H9 (cell line): ENCODE measurements around the gene FOXR1. TPM values are rescaled to one million over a fixed set of nuclear protein-coding genes. Genes with fewer than 3 reads are reported as not detected.
A peak's percentile ranks its signal among the peaks of the same experiment; 100 is the strongest.

ENCODE experiments used
- DNase-seq: peaks from one replicate; pipeline ENCODE4 v3.0.0-alpha.2; 2017
- H2AFZ ChIP-seq: one replicate; pipeline ENCODE4 v1.6.1; 2013; ENCODE audit warnings: mild to moderate bottlenecking, low read length, control low read depth, moderate library complexity
- H2AK5ac ChIP-seq: 2 replicates; pipeline ENCODE4 v1.6.1; 2013; ENCODE audit warnings: low read length, control low read depth, mixed read lengths; ENCODE audit not compliant: insufficient read length
- H2BK120ac ChIP-seq: one replicate; pipeline ENCODE4 v1.6.1; 2013; ENCODE audit warnings: low read depth, mild to moderate bottlenecking, low read length, control low read depth, inconsistent platforms; ENCODE audit not compliant: poor library complexity, severe bottlenecking
- H2BK12ac ChIP-seq: 2 replicates; pipeline ENCODE4 v1.6.1; 2013; ENCODE audit warnings: low read length, control low read depth, mixed read lengths, low read depth; ENCODE audit not compliant: insufficient read length
- H2BK15ac ChIP-seq: 2 replicates; pipeline ENCODE4 v1.6.1; 2013; ENCODE audit warnings: low read depth, low read length, control low read depth
- H2BK20ac ChIP-seq: one replicate; pipeline ENCODE4 v1.6.1; 2013; ENCODE audit warnings: low read depth, mild to moderate bottlenecking, low read length, control low read depth, inconsistent platforms; ENCODE audit not compliant: poor library complexity, severe bottlenecking
- H2BK5ac ChIP-seq: 2 replicates; pipeline ENCODE4 v1.6.1; 2013; ENCODE audit warnings: low read length, control low read depth, mixed read lengths; ENCODE audit not compliant: insufficient read length
- H3K14ac ChIP-seq: 2 replicates; pipeline ENCODE4 v1.6.1; 2013; ENCODE audit warnings: low read length, control low read depth; ENCODE audit not compliant: insufficient read depth
- H3K18ac ChIP-seq: 2 replicates; pipeline ENCODE4 v1.6.1; 2013; ENCODE audit warnings: low read depth, mild to moderate bottlenecking, mixed read lengths, low read length, control low read depth; ENCODE audit not compliant: insufficient read length
- H3K23ac ChIP-seq: 2 replicates; pipeline ENCODE4 v1.6.1; 2013; ENCODE audit warnings: low read length, control low read depth, mixed read lengths, low read depth; ENCODE audit not compliant: insufficient read length
- H3K23me2 ChIP-seq: 2 replicates; pipeline ENCODE4 v1.6.1; 2013; ENCODE audit warnings: low read depth, mild to moderate bottlenecking, mixed read lengths, low read length, control low read depth; ENCODE audit not compliant: insufficient read length, poor library complexity, severe bottlenecking
- H3K27ac ChIP-seq: 2 replicates; pipeline ENCODE4 v1.5.1; 2013; ENCODE audit warnings: low read length, control low read depth, mixed read lengths, low read depth; ENCODE audit not compliant: insufficient read length
- H3K27me3 ChIP-seq: 2 replicates; pipeline ENCODE4 v1.6.1; 2013; ENCODE audit warnings: low read length, control low read depth, inconsistent platforms; ENCODE audit not compliant: insufficient read depth
- H3K4ac ChIP-seq: 2 replicates; pipeline ENCODE4 v1.6.1; 2013; ENCODE audit warnings: low read depth, mild to moderate bottlenecking, control low read depth, inconsistent platforms, low read length, moderate library complexity
- H3K4me1 ChIP-seq: 2 replicates; pipeline ENCODE4 v1.6.1; 2013; ENCODE audit warnings: low read length, control low read depth, inconsistent platforms; ENCODE audit not compliant: insufficient read depth
- H3K4me2 ChIP-seq: 2 replicates; pipeline ENCODE4 v1.6.1; 2013; ENCODE audit warnings: low read length, control low read depth, mixed read lengths; ENCODE audit not compliant: insufficient read length, insufficient read depth
- H3K56ac ChIP-seq: 2 replicates; pipeline ENCODE4 v1.6.1; 2013; ENCODE audit warnings: low read depth, mild to moderate bottlenecking, mixed read lengths, low read length, control low read depth; ENCODE audit not compliant: insufficient read length
- H3K79me1 ChIP-seq: 2 replicates; pipeline ENCODE4 v1.6.1; 2013; ENCODE audit warnings: low read depth, mild to moderate bottlenecking, moderate library complexity, low read length, control low read depth, inconsistent platforms; ENCODE audit not compliant: insufficient read depth, poor library complexity, severe bottlenecking
- H3K79me2 ChIP-seq: 2 replicates; pipeline ENCODE4 v1.6.1; 2013; ENCODE audit warnings: low read length, control low read depth, inconsistent platforms; ENCODE audit not compliant: insufficient read depth
- H3K9ac ChIP-seq: 2 replicates; pipeline ENCODE4 v1.6.1; 2013; ENCODE audit warnings: low read length, control low read depth, mixed read lengths; ENCODE audit not compliant: insufficient read length; ENCODE audit errors: extremely low read depth
- H3K9me3 ChIP-seq: one replicate; pipeline ENCODE4 v1.6.1; 2013; ENCODE audit warnings: low read depth, low read length, inconsistent platforms; ENCODE audit not compliant: control insufficient read depth
- H3T11ph ChIP-seq: one replicate; pipeline ENCODE4 v1.6.1; 2013; ENCODE audit warnings: mild to moderate bottlenecking, low read length, control low read depth, inconsistent platforms
- H4K20me1 ChIP-seq: one replicate; pipeline ENCODE4 v1.6.1; 2013; ENCODE audit not compliant: control insufficient read depth, insufficient read length, insufficient read depth
- H4K5ac ChIP-seq: 2 replicates; pipeline ENCODE4 v1.6.1; 2013; ENCODE audit warnings: low read depth, mild to moderate bottlenecking, mixed read lengths, low read length, control low read depth; ENCODE audit not compliant: insufficient read length
- H4K8ac ChIP-seq: replicated peaks from 2 replicates; pipeline ENCODE4 v1.6.1; 2013; ENCODE audit warnings: low read length, control low read depth, mixed read lengths, low read depth; ENCODE audit not compliant: insufficient read length
- H4K91ac ChIP-seq: 2 replicates; pipeline ENCODE4 v1.6.1; 2013; ENCODE audit warnings: low read depth, mild to moderate bottlenecking, moderate library complexity, mixed read lengths, low read length, control low read depth; ENCODE audit not compliant: insufficient read length
- H3K27ac Mint-ChIP-seq, 3 experiments: 2 replicates in 2 of 3; 3 replicates in 1 of 3; pipeline ENCODE4 v1.8.0; 2020 to 2021; ENCODE audit warnings: mixed read lengths in 3 of 3, mild to moderate bottlenecking in 1 of 3, moderate library complexity in 1 of 3
- H3K27me3 Mint-ChIP-seq: 2 replicates; pipeline ENCODE4 v1.8.0; 2021; ENCODE audit warnings: low read depth, mild to moderate bottlenecking, moderate library complexity, mixed read lengths
- H3K36me3 Mint-ChIP-seq, 3 experiments: 2 replicates in 2 of 3; 3 replicates in 1 of 3; pipeline ENCODE4 v1.8.0; 2020 to 2021; ENCODE audit warnings: low read depth in 3 of 3, mixed read lengths in 3 of 3; ENCODE audit not compliant: insufficient read depth in 1 of 3
- H3K4me1 Mint-ChIP-seq, 2 experiments: 2 replicates each; pipeline ENCODE4 v1.8.0; 2020; ENCODE audit warnings: mixed read lengths in 2 of 2
- H3K4me3 Mint-ChIP-seq, 2 experiments: 2 replicates in 1 of 2; 3 replicates in 1 of 2; pipeline ENCODE4 v1.8.0; 2020 to 2021; ENCODE audit warnings: mild to moderate bottlenecking in 2 of 2, mixed read lengths in 2 of 2, moderate library complexity in 1 of 2
- H3K9me3 Mint-ChIP-seq, 2 experiments: 2 replicates in 1 of 2; 3 replicates in 1 of 2; pipeline ENCODE4 v1.8.0; 2020; ENCODE audit warnings: mild to moderate bottlenecking in 2 of 2, mixed read lengths in 2 of 2, moderate library complexity in 1 of 2
- WGBS: extraction: QIAGEN DNeasy Blood & Tissue Kit; methylation state at CpG from one replicate; pipeline ENCODE4 v1.1.7; 2013; ENCODE audit warnings: missing lambda C conversion rate, low lambda C conversion rate, mixed read lengths; ENCODE audit not compliant: insufficient read length; ENCODE audit errors: extremely low coverage; 5-methylcytosine and 5-hydroxymethylcytosine counted together
- total RNA-seq: library from RNA; stranded (reverse); gene quantifications from 2 replicates; pipeline ENCODE4 v1.2.1, GENCODE V29; 2021
- TF ChIP-seq, protein P1 (sequence below): fragments of 200-600 bp; sonication (generic); conservative IDR thresholded peaks from 3 replicates; pipeline ENCODE4 v1.8.0; 2021; ENCODE audit warnings: antibody characterized with exemption, mild to moderate bottlenecking

The FOXR1 gene
- total RNA-seq, 1 experiment from 2014 or later: not detected

DNA sequence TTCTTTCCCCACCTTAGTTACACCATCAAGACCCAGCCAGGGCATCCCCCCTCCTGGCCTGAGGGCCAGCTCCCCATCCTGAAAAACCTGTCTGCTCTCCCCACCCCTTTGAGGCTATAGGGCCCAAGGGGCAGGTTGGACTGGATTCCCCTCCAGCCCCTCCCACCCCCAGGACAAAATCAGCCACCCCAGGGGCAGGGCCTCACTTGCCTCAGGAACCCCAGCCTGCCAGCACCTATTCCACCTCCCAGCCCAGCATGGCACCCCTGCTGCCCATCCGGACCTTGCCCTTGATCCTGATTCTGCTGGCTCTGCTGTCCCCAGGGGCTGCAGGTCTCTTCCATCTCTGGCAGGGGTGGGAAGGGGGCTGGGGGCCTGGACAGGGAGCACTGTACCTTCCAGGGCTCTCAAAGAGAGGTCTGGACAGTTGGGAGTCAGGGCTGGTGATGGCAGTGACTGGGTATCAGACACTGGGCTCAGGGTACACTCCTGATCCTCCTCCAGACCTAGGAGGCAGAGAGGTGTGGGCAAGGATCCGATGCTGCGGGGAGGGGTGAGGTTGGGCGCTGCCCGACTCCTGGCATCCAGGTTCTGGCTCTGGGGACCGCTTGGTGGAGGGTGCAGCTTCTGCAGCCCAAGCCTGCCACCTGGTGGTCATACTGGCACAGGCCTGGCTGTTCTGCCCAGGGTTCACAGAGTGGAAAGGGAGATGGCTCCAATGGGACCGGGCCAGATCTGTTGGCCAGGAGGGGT, 15.3 kb upstream of the FOXR1 start, which contains the start of gene UPK2:
Gene UPK2, plus strand, starts transcription at position 205 of the 753 bp plus-strand sequence. Its CDS starts 53 bp downstream, at position 258.
- Mint-ChIP-seq H3K4me1 (peaks cover 12 to 17% of the 10 kb centered on the region in 2 experiments), H3K9me3 (no peaks in the 10 kb centered on the region), H3K4me3 (peak within 1 kb of the TSS in 1 of 2 experiments; percentile 65; a peak in 2 of 5 replicates), H3K27me3 (peaks cover 41% of the 10 kb centered on the region), H3K36me3 (no peaks in the 10 kb centered on the region), H3K27ac (no peak within 1 kb of the TSS)
- H2BK15ac ChIP-seq: no peak within 1 kb of the TSS
- TF ChIP-seq, protein P1, sequence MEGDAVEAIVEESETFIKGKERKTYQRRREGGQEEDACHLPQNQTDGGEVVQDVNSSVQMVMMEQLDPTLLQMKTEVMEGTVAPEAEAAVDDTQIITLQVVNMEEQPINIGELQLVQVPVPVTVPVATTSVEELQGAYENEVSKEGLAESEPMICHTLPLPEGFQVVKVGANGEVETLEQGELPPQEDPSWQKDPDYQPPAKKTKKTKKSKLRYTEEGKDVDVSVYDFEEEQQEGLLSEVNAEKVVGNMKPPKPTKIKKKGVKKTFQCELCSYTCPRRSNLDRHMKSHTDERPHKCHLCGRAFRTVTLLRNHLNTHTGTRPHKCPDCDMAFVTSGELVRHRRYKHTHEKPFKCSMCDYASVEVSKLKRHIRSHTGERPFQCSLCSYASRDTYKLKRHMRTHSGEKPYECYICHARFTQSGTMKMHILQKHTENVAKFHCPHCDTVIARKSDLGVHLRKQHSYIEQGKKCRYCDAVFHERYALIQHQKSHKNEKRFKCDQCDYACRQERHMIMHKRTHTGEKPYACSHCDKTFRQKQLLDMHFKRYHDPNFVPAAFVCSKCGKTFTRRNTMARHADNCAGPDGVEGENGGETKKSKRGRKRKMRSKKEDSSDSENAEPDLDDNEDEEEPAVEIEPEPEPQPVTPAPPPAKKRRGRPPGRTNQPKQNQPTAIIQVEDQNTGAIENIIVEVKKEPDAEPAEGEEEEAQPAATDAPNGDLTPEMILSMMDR: peak; percentile 97
- no peak within 1 kb of the TSS for H3K4me2 ChIP-seq
- no peaks in the 10 kb centered on the region for H3K79me1 ChIP-seq
- no peak within 1 kb of the TSS for H2BK5ac ChIP-seq
- no peaks in the 10 kb centered on the region for H3K23me2 ChIP-seq
- H3K27ac ChIP-seq: no peak within 1 kb of the TSS
- H4K5ac ChIP-seq: no peak within 1 kb of the TSS
- no peak within 1 kb of the TSS for H3K14ac ChIP-seq
- no peak within 1 kb of the TSS for H3T11ph ChIP-seq
- no peaks in the 10 kb centered on the region for H4K20me1 ChIP-seq
- no peak within 1 kb of the TSS for H2BK12ac ChIP-seq
- H4K91ac ChIP-seq: no peak within 1 kb of the TSS
- H4K8ac ChIP-seq: no peak within 1 kb of the TSS
- no CpG with 5 or more reads among the region's 7 CpGs for WGBS
- no peaks in the 10 kb centered on the region for H3K9me3 ChIP-seq
- no peaks in the 10 kb centered on the region for H3K4me1 ChIP-seq
- no peak within 1 kb of the TSS for H3K18ac ChIP-seq
- H3K9ac ChIP-seq: no peak within 1 kb of the TSS
- no peak within 1 kb of the TSS for H2AK5ac ChIP-seq
- no peak within 1 kb of the TSS for H3K4ac ChIP-seq
- H3K56ac ChIP-seq: no peak within 1 kb of the TSS
- H3K27me3 ChIP-seq: no peaks in the 10 kb centered on the region
- no peak within 1 kb of the TSS for H3K23ac ChIP-seq
- peak; percentile 93 for DNase-seq
- no peaks in the 10 kb centered on the region for H3K79me2 ChIP-seq
- H2BK120ac ChIP-seq: no peak within 1 kb of the TSS
- H2BK20ac ChIP-seq: no peak within 1 kb of the TSS
- no peak within 1 kb of the TSS for H2AFZ ChIP-seq
